ENCODE results near the gene FAM89B.
"Not testable (repeated sequence)": the region's sequence is repeated elsewhere in the genome, so short reads cannot be mapped to it uniquely, and the experiment has no call there.

Gene FAM89B

DNA sequence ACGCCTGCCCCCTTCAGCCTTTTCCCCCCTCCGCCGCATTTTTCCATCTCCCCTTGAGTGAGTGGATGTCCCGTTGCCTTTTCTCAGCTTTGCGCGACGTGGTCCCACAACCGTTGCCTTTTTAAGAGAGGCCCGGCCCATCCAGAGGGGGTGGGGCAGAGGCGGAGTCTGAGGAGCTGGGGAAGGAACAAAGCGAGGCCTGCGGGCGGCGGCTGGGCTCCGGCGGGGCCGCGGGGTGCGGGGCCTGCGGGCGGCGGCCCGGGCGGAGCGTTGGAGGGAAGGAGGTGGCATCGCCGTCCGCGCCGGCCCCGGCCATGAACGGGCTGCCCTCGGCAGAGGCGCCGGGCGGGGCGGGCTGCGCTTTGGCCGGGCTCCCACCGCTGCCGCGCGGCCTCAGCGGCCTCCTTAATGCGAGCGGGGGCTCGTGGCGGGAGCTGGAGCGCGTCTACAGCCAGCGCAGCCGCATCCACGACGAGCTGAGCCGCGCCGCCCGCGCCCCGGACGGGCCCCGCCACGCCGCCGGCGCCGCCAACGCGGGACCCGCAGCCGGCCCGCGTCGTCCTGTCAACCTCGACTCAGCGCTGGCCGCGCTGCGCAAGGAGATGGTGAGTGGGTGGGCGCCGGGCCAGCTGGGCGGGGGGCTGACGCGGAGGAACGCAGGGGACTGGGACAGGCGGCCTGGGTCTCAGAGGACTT lies at the start of gene FAM89B:
Gene FAM89B, plus strand, starts transcription at position 183 of the 696 bp plus-strand sequence. Its CDS starts 132 bp downstream, at position 315.
- no peak for DNase-seq

GRCh38 chr11:65522718-65523630 lies 49.4 kb upstream of the FAM89B start:
- DNase-seq = not testable (repeated sequence)

DNA sequence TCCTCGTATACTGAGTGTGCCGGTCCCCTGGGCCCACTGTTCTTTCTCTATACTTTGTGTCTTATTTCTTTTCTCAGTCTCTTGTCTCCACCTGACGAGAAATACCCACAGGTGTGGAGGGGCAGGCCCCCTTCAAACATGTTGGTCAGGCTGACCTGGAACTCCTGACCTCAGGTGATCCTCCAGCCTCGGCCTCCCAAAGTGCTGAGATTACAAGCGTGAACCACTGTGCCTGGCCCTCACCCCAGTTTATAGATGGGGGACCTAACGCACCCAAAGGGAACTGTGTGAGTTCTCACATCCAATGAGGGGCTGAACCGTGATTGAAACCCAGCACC lies 48.7 kb upstream of the FAM89B start:
- DNase-seq = not testable (repeated sequence)

GRCh38 chr11:65524014-65524740 lies 48.2 kb upstream of the FAM89B start:
- no peak for DNase-seq

DNA sequence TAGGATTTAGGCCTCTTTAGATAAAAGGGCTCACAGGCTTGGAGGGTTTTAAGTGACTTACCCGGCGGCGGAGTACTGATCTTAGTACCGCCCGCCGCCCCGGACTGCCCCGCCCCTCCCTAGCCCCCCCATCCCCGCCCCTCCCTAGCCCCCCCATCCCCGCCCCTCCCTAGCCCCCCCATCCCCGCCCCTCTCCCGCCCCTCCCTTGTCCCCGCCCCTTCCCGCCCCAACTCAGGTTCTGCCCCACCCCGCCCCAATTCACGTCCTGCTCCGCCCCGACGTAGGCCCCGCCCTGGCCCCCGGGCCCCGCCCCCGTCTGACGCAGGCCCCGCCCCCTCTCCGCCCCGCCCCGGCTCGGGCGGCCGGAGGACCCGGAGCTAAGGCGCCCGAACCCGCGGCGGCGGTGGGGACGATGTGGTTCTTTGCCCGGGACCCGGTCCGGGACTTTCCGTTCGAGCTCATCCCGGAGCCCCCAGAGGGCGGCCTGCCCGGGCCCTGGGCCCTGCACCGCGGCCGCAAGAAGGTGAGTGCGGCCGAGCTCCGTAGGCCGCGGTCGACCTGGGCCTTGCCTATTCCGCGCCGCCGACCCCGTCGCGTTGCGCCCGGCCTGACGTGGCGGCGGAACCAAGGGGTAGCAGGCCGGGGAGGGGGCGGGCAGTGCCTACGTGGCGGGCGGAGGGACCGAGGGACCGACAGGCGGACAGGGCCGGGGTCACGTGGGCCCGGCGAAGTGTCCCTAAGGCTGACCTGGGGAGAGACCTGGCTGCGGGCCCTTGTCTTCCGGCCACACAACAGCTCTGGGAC lies 47.4 kb upstream of the FAM89B start, which contains the start of gene SCYL1:
Gene SCYL1, plus strand, starts transcription at position 343 of the 805 bp plus-strand sequence. Its CDS starts 71 bp downstream, at position 414.
- DNase-seq = no peak

- no peak for DNase-seq
These were observed 46.5 kb upstream of the FAM89B start for GRCh38 chr11:65525546-65526480.

GRCh38 chr11:65526744-65527143 lies 45.6 kb upstream of the FAM89B start:
- no peak for DNase-seq

DNA sequence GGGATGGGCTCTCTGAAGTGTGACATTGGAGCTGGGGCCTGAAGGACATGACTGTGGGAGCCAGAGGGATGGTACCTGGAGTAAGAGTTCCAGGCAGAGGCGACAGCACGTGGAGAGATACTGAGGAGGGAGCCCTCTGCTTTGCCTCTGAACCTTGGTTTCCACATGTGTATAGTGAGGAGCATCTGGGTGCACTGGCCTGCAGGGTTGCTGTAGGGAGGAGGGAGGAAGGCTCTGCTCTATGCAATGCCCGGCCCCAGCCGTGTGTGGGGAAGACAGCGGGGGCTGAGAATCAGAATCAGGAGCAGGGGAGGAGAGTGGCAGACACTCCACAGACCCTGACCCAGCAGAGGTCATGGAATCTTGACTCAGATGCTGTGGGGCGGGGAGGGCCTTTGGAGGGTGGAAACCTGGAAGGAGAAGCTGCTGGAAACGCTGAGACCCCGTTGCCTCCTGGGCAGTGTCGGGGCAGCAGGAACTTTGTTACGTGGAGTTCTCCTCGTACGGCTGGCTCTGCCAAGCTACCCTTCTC lies 43.5 kb upstream of the FAM89B start:
- DNase-seq = no peak

- no peak for DNase-seq
These were observed 42.7 kb upstream of the FAM89B start for GRCh38 chr11:65529475-65530156.

DNA sequence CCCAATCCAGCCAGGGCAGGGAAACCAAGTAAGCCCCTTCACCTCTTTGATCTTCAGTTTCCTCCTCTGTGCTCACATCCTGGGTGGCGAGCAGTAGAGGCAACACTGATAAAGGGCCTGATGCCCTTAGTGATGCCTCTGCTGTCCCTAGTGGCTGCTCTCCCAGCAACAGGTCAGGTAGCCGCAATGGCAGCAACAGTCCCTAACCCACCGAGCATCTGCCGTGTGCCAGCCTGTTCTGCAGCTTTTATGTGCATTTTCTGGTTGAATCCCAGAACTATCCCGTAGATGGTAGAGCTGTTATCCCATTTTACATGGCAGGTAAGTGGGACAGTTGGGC lies 42.2 kb upstream of the FAM89B start:
- no peak for DNase-seq

DNA sequence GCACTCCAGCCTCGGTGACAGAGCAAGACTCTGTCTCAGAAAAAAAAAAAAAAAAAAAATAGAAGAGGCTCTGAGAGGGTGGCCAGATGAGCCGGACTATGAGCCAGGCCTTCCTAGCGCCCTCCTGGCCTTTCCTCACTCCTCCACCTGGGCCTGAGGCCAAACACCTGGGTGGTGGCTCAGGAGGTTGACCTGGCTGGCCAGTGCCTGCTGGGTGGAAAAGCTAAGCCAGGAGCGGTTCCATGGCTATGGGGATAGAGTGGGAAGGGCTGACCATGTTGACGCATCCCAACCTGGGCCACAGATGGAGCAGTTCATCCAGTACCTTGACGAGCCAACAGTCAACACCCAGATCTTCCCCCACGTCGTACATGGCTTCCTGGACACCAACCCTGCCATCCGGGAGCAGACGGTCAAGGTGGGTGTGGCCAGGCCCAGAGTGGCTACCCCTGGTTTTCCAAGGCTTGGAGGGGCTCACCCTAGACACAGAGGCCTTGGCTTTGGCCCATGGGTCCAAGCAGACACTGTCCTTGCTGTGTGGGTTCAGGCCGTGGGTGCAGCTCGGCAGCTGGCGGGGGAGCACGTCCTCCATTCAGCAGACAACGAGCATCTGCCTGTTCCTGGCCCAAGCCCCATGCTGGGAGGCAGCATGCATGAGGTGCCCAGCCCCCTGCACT lies 39.8 kb upstream of the FAM89B start:
- DNase-seq = no peak

DNA sequence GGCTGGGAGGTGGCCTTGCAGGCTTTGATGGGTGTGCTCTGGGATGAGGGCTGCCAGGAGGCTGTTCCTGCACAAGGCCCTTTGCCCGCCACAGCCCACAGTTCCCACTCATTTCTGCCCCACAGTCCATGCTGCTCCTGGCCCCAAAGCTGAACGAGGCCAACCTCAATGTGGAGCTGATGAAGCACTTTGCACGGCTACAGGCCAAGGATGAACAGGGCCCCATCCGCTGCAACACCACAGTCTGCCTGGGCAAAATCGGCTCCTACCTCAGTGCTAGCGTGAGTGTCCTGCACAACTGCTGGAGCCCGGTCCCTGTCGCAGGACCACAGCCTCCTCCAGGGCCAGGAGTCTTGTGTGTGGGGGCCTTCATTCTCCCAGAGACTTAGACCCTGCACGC lies 37.2 kb upstream of the FAM89B start:
- no peak for DNase-seq

GRCh38 chr11:65536412-65537295 lies 35.7 kb upstream of the FAM89B start:
- DNase-seq = no peak

- no peak for DNase-seq
These were observed 35.1 kb upstream of the FAM89B start for GRCh38 chr11:65537296-65537597.

DNA sequence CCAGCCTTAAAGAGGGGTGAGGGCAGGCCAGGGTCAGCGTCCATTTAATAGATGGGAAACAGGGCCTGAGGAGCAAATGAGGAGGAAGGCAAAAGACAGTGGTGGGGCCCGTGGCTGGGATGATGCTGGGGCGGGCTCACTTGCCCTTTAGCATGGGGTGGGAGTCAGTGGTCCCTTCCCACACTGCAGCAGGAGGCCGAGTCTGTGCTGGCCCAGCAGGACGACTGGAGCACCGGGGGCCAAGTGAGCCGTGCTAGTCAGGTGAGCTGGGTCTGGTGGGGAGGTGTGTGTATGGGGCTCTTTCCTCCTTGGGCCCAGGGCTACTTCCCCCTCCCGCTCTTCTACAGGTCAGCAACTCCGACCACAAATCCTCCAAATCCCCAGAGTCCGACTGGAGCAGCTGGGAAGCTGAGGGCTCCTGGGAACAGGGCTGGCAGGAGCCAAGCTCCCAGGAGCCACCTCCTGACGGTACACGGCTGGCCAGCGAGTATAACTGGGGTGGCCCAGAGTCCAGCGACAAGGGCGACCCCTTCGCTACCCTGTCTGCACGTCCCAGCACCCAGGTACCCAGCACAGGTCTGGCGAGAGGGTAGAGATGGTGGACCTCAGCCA lies 34.6 kb upstream of the FAM89B start:
- DNase-seq = no peak

- DNase-seq = no peak
These were observed 34.0 kb upstream of the FAM89B start for GRCh38 chr11:65538232-65538914.

GRCh38 chr11:65538915-65539743 lies 33.2 kb upstream of the FAM89B start:
- no peak for DNase-seq
